Measurements from ENCODE around the gene LTC4S.

- TF ChIP-seq RAD21 (conservative IDR thresholded peaks at IDR 0.05) (no peak), CTCF (IDR thresholded peaks at IDR 0.05; ENCODE audit: poor library complexity, severe bottlenecking) (no peak), REST (IDR thresholded peaks at IDR 0.05; ENCODE audit: borderline replicate concordance) (no peak), POLR2AphosphoS5 (IDR thresholded peaks at IDR 0.05) (no peak), EZH2 (IDR thresholded peaks at IDR 0.05; ENCODE audit: borderline replicate concordance, insufficient read depth, low read length, poor library complexity, severe bottlenecking) (no peak), EP300 (conservative IDR thresholded peaks at IDR 0.05; ENCODE audit: poor library complexity, severe bottlenecking) (no peak), TAF1 (IDR thresholded peaks at IDR 0.05; ENCODE audit: low read depth) (no peak), SMC3 (conservative IDR thresholded peaks at IDR 0.05; ENCODE audit: poor library complexity) (no peak), MXI1 (conservative IDR thresholded peaks at IDR 0.05; ENCODE audit: poor library complexity, severe bottlenecking) (no peak)
Observed at GRCh38 chr5:179764056-179764455, 29.7 kb upstream of the LTC4S start.

Data from neural cell (in vitro differentiated cells).